Neural cell (in vitro differentiated cells): Measurements from ENCODE around the gene SPNS1. TPM values are rescaled to one million over a fixed set of nuclear protein-coding genes. Genes with fewer than 3 reads are reported as not detected.
"Not testable (repeated sequence)": the region's sequence is repeated elsewhere in the genome, so short reads cannot be mapped to it uniquely, and the experiment has no call there.

Experiments used
- H2AFZ ChIP-seq: fragments of 200-600, 300-800 bp; sonication (generic), shearing (Covaris generic); 2 replicates; pipeline ENCODE4 v1.6.0; 2014; ENCODE audit warnings: low read depth, mild to moderate bottlenecking, antibody characterized with exemption, low read length, moderate library complexity
- H3F3A ChIP-seq: fragments of 200-600 bp; shearing (Covaris generic); 2 replicates; pipeline ENCODE4 v1.6.1; 2016; ENCODE audit warnings: mild to moderate bottlenecking, moderate library complexity, mixed read lengths, antibody characterized with exemption, low read length; ENCODE audit not compliant: insufficient read depth, poor library complexity, severe bottlenecking
- H3K27ac ChIP-seq: fragments of 200-600, 300-800 bp; sonication (generic), shearing (Covaris generic); 2 replicates; pipeline ENCODE4 v1.5.1; 2014; ENCODE audit warnings: mild to moderate bottlenecking, low read length, moderate library complexity
- H3K27me3 ChIP-seq: fragments of 300-800, 200-600 bp; sonication (generic), shearing (Covaris generic); 2 replicates; pipeline ENCODE4 v1.6.0; 2014; ENCODE audit warnings: mild to moderate bottlenecking, low read depth, low read length, moderate library complexity; ENCODE audit not compliant: insufficient read depth
- H3K36me3 ChIP-seq: fragments of 300-800, 200-600 bp; sonication (generic), shearing (Covaris generic); 2 replicates; pipeline ENCODE4 v1.5.1; 2014; ENCODE audit warnings: mild to moderate bottlenecking, antibody characterized with exemption, low read length, moderate library complexity; ENCODE audit not compliant: insufficient read depth
- H3K4me2 ChIP-seq: fragments of 300-800, 200-600 bp; sonication (generic), shearing (Covaris generic); 2 replicates; pipeline ENCODE4 v1.6.0; 2014; ENCODE audit warnings: mild to moderate bottlenecking, low read length
- H3K4me3 ChIP-seq: fragments of 300-800, 200-600 bp; sonication (generic), shearing (Covaris generic); 2 replicates; pipeline ENCODE4 v1.5.1; 2014; ENCODE audit warnings: mild to moderate bottlenecking, low read length, moderate library complexity
- H3K79me2 ChIP-seq: fragments of 200-600 bp; shearing (Covaris generic); replicated peaks from 2 replicates; pipeline ENCODE4 v1.6.0; 2014; ENCODE audit warnings: mild to moderate bottlenecking, low read length, moderate library complexity; ENCODE audit not compliant: insufficient read depth
- H3K9ac ChIP-seq: fragments of 300-800, 200-600 bp; sonication (generic), shearing (Covaris generic); 2 replicates; pipeline ENCODE4 v1.6.1; 2016; ENCODE audit warnings: mild to moderate bottlenecking, low read length, mixed read lengths
- H3K9me2 ChIP-seq: fragments of 200-600 bp; shearing (Covaris generic); 2 replicates; pipeline ENCODE4 v1.6.1; 2016; ENCODE audit warnings: mild to moderate bottlenecking, low read length, mixed read lengths; ENCODE audit not compliant: insufficient read depth
- H3K9me3 ChIP-seq: fragments of 200-600, 300-800 bp; sonication (generic), shearing (Covaris generic); 2 replicates; pipeline ENCODE4 v1.6.1; 2016; ENCODE audit warnings: mild to moderate bottlenecking, mixed run types, low read length, moderate library complexity, mixed read lengths
- H4K20me1 ChIP-seq: fragments of 200-600 bp; shearing (Covaris generic); 2 replicates; pipeline ENCODE4 v1.6.1; 2016; ENCODE audit warnings: mild to moderate bottlenecking, mixed run types; ENCODE audit not compliant: insufficient read depth
- EP300 ChIP-seq: fragments of 450-650 bp; conservative IDR thresholded peaks from 2 replicates; pipeline ENCODE4 v1.6.1; 2014; ENCODE audit warnings: antibody characterized with exemption, mild to moderate bottlenecking, moderate library complexity; ENCODE audit not compliant: poor library complexity, severe bottlenecking
- EZH2 ChIP-seq: fragments of 200-600, 300-800 bp; shearing (Covaris generic), sonication (generic); IDR thresholded peaks from 2 replicates; pipeline ENCODE4 v1.6.1; 2014; ENCODE audit warnings: antibody characterized with exemption, low read length, borderline replicate concordance, mild to moderate bottlenecking; ENCODE audit not compliant: insufficient read depth, poor library complexity, severe bottlenecking
- MXI1 ChIP-seq: fragments of 450-650 bp; conservative IDR thresholded peaks from 2 replicates; pipeline ENCODE4 v1.6.1; 2014; ENCODE audit warnings: antibody characterized with exemption, mild to moderate bottlenecking; ENCODE audit not compliant: poor library complexity, severe bottlenecking
- POLR2AphosphoS5 ChIP-seq: IDR thresholded peaks from 2 replicates; pipeline ENCODE4 v1.6.1; 2012
- RAD21 ChIP-seq: fragments of 450-650 bp; conservative IDR thresholded peaks from 2 replicates; pipeline ENCODE4 v1.6.1; 2014; ENCODE audit warnings: antibody characterized with exemption, mild to moderate bottlenecking, moderate library complexity
- SMC3 ChIP-seq: fragments of 450-650 bp; conservative IDR thresholded peaks from 2 replicates; pipeline ENCODE4 v1.6.1; 2014; ENCODE audit warnings: antibody characterized with exemption, mild to moderate bottlenecking, moderate library complexity; ENCODE audit not compliant: poor library complexity
- TAF1 ChIP-seq: IDR thresholded peaks from 2 replicates; pipeline ENCODE4 v1.6.1; 2012; ENCODE audit warnings: low read depth
- polyA plus RNA-seq: library from polyadenylated mRNA; depleted of rRNA; stranded (reverse); fragments of >200 nt; gene quantifications from 2 replicates; pipeline ENCODE4 v1.2.3, GENCODE V29; 2014
- TF ChIP-seq, protein P1 (sequence below): fragments of 450-650 bp; IDR thresholded peaks from 2 replicates; pipeline ENCODE4 v1.5.1; 2014; ENCODE audit warnings: antibody characterized with exemption, mild to moderate bottlenecking, moderate library complexity; ENCODE audit not compliant: poor library complexity, severe bottlenecking
- TF ChIP-seq, protein P2 (sequence below): IDR thresholded peaks from 2 replicates; pipeline ENCODE4 v1.6.1; 2012; ENCODE audit warnings: borderline replicate concordance

Gene SPNS1
- polyA plus RNA-seq, 1 donor from 2014 or later = 41.6 TPM

DNA sequence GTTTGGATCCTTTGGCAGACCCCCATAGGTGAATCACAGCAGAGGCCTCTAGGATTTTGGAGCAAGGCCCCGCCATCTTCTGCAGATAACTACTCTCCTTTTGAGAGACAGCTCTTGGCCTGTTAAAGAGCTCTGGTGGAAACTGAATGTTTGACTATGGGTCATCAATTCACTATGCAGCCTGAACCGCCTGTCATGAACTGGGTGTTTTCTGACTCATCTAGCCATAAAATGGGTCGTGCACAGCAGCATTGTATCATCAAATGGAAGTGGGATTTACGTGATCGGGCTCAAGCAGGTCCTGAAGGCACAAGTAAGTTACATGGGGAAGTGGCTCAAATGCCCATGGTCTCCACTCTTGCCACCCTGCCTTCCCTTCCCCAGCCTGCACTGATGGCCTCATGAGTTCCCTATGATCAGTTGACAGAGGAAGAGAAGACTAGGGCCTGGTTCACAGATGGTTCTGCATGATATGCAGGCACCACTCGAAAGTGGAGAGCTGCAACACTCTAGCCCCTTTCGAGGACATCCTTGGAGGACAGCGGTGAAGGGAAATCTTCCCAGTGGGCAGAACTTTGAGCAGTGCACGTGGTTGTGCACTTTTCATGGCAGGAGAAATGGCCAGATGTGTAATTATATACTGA, 30.0 kb downstream of the SPNS1 start:
- not testable (repeated sequence) for H3K9ac ChIP-seq, H3K9me2 ChIP-seq, H2AFZ ChIP-seq, H4K20me1 ChIP-seq, H3K27me3 ChIP-seq, H3K9me3 ChIP-seq, H3K4me3 ChIP-seq, H3K4me2 ChIP-seq, H3K27ac ChIP-seq, H3K79me2 ChIP-seq, H3K36me3 ChIP-seq, H3F3A ChIP-seq

DNA sequence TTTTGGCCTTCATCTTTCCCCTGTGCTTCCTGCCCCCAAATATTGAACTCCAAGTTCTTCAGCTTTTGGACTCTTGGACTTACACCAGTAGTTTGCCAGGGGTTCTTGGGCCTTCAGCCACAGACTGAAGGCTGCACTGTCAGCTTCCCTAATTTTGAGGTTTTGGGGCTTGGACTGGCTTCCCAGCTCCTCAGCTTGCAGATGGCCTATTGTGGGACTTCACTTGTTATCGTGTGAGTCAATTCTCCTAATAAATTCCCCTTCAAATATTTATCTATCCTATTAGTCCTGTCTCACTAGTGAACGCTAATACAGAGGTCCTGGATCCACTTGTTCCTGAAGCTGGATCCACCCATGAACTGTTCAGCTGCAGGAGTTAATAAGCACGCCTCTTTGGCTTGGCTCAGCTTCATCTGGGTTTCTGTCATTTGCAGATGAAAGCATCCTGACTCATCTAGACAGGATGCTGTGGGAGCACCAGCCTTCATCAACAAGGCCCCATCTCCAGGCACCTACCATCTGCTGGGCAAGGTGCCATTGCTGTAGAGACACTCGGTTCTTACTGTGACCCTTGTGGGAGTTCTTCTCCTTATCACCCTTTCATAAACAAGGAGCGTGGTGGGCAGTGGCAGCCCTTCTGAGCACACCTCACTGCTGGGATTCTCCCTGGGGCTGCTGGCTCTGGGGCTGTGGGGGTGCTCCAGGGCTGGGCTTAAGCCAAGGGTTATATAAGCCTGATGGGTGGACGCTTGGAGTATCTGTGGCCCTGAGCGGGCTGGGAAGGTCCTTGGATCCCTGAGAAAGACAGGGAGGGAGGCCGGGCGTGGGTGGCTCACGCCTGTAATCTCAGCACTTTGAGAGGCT, 33.4 kb downstream of the SPNS1 start:
- no peaks in the 10 kb centered on the region for H3K9me3 ChIP-seq

DNA sequence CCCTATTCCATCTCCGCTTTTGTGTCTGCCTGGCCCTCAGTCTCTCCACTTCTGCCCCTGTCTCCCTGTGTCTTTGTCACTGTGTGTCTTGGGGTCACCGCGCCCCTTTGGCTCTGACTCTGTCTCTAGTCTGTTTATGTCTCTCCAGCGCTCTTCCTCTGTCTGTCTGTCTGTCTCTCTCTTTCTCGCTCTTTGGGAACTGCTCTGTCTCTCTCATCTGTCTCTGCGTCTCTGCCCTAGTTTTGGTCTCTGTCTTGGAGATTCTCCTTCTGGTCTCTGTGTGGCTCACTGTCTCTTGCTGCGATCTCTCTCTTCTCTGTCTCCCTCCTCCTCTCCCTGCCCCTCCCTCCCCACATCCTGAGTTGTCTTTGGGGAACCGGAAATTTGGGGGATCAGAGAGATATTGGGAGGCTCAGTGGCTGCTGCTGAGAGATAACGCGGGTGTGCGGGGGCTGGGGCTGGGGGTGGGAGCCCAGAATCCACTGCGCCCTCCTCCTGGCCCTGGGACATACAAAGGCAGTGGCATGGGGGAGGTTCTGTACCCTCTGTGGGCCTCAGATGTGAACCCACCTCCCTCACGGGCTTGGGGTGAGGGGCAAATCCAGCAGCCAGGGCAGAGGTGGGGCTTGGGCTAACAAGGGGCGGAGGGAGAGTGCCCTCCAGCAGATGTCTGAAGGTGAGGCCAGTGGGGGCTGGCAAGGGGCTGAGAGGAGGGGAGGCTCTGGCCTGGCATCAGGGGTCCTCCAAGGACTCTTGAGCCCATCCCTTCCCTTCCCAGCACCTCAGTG, 34.7 kb downstream of the SPNS1 start:
- Histone ChIP-seq H3K9me3 (no peaks in the 10 kb centered on the region), H3K79me2 (no peaks in the 10 kb centered on the region), H2AFZ (no peak overlapping the region), H3K36me3 (no peaks in the 10 kb centered on the region), H3K9me2 (no peaks in the 10 kb centered on the region), H3K4me2 (no peak overlapping the region), H3K27ac (no peak overlapping the region), H3K27me3 (no peaks in the 10 kb centered on the region), H4K20me1 (no peaks in the 10 kb centered on the region), H3F3A (no peaks in the 10 kb centered on the region), H3K4me3 (no peak overlapping the region), H3K9ac (no peak overlapping the region)
- TF ChIP-seq EP300 = no peak
- TF ChIP-seq MXI1 = no peak
- TF ChIP-seq, protein P1, sequence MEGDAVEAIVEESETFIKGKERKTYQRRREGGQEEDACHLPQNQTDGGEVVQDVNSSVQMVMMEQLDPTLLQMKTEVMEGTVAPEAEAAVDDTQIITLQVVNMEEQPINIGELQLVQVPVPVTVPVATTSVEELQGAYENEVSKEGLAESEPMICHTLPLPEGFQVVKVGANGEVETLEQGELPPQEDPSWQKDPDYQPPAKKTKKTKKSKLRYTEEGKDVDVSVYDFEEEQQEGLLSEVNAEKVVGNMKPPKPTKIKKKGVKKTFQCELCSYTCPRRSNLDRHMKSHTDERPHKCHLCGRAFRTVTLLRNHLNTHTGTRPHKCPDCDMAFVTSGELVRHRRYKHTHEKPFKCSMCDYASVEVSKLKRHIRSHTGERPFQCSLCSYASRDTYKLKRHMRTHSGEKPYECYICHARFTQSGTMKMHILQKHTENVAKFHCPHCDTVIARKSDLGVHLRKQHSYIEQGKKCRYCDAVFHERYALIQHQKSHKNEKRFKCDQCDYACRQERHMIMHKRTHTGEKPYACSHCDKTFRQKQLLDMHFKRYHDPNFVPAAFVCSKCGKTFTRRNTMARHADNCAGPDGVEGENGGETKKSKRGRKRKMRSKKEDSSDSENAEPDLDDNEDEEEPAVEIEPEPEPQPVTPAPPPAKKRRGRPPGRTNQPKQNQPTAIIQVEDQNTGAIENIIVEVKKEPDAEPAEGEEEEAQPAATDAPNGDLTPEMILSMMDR = no peak
- TF ChIP-seq RAD21 = no peak
- no peak for TF ChIP-seq SMC3
- TF ChIP-seq, protein P2, sequence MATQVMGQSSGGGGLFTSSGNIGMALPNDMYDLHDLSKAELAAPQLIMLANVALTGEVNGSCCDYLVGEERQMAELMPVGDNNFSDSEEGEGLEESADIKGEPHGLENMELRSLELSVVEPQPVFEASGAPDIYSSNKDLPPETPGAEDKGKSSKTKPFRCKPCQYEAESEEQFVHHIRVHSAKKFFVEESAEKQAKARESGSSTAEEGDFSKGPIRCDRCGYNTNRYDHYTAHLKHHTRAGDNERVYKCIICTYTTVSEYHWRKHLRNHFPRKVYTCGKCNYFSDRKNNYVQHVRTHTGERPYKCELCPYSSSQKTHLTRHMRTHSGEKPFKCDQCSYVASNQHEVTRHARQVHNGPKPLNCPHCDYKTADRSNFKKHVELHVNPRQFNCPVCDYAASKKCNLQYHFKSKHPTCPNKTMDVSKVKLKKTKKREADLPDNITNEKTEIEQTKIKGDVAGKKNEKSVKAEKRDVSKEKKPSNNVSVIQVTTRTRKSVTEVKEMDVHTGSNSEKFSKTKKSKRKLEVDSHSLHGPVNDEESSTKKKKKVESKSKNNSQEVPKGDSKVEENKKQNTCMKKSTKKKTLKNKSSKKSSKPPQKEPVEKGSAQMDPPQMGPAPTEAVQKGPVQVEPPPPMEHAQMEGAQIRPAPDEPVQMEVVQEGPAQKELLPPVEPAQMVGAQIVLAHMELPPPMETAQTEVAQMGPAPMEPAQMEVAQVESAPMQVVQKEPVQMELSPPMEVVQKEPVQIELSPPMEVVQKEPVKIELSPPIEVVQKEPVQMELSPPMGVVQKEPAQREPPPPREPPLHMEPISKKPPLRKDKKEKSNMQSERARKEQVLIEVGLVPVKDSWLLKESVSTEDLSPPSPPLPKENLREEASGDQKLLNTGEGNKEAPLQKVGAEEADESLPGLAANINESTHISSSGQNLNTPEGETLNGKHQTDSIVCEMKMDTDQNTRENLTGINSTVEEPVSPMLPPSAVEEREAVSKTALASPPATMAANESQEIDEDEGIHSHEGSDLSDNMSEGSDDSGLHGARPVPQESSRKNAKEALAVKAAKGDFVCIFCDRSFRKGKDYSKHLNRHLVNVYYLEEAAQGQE = no peak
- no peak for TF ChIP-seq TAF1
- TF ChIP-seq EZH2 = no peak
- TF ChIP-seq POLR2AphosphoS5 = no peak

More for the DNA sequence above, 33.4 kb downstream of the SPNS1 start:
- Histone ChIP-seq H3K4me2 (no peak overlapping the region), H3K9me2 (no peaks in the 10 kb centered on the region), H3K4me3 (no peak overlapping the region), H4K20me1 (no peaks in the 10 kb centered on the region), H3K79me2 (no peaks in the 10 kb centered on the region), H3K27me3 (no peaks in the 10 kb centered on the region), H3K27ac (no peak overlapping the region), H2AFZ (no peak overlapping the region), H3K36me3 (no peaks in the 10 kb centered on the region), H3F3A (no peaks in the 10 kb centered on the region), H3K9ac (no peak overlapping the region)
- TF ChIP-seq TAF1 = no peak
- TF ChIP-seq EZH2 = no peak
